ENCODE results near the gene PTGER3. TPM values are rescaled to one million over a fixed set of nuclear protein-coding genes. Genes with fewer than 3 reads are reported as not detected.

Gene PTGER3
- total RNA-seq, 4 donors from 2014 or later = 0.31 to 10.3 (median 0.57) TPM

DNA sequence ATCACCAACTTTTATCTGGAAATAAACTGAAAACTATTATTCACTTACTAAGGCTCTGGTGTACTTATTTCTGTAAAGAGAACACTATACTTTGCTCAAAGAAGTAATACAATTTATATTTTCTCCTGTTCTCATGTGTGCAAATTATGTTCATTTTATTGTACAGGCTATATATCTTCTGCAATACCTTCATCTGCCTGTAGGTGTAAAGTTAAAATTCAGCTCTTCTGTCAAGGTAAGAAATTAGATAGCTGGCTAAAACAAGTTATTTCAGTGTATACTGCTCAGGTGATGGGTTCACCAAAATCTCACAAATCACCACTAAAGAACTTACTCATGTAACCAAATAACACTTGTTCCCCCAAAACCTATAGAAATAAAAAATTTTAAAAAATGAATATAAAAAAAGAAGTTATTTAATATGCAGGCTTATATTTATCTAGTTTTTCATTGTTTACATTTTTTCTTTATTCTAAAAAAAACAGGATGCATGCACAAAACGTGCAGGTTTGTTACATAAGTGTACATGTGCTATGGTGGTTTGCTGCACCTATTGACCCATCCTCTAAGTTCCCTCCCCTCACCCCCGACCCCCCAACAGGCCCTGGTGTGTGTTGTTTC is 81.5 kb downstream of the PTGER3 start:
- no peaks in the 10 kb centered on the region for H3K36me3 ChIP-seq
- DNase-seq = no peak
- intact Hi-C loops (cut with DNase I) = no loop called here
- no peaks in the 10 kb centered on the region for H3K27me3 ChIP-seq
- no peaks in the 10 kb centered on the region for H3K9me3 ChIP-seq
- H3K4me3 ChIP-seq = no peak overlapping the region
- H3K4me1 ChIP-seq = no peaks in the 10 kb centered on the region
- 23 to 28% methylated on average over 2 of the region's 2 CpGs for WGBS, 2 donors
- TF ChIP-seq, protein P1, sequence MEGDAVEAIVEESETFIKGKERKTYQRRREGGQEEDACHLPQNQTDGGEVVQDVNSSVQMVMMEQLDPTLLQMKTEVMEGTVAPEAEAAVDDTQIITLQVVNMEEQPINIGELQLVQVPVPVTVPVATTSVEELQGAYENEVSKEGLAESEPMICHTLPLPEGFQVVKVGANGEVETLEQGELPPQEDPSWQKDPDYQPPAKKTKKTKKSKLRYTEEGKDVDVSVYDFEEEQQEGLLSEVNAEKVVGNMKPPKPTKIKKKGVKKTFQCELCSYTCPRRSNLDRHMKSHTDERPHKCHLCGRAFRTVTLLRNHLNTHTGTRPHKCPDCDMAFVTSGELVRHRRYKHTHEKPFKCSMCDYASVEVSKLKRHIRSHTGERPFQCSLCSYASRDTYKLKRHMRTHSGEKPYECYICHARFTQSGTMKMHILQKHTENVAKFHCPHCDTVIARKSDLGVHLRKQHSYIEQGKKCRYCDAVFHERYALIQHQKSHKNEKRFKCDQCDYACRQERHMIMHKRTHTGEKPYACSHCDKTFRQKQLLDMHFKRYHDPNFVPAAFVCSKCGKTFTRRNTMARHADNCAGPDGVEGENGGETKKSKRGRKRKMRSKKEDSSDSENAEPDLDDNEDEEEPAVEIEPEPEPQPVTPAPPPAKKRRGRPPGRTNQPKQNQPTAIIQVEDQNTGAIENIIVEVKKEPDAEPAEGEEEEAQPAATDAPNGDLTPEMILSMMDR (IDR thresholded peaks at IDR 0.05) = peak in 3 of 6 experiments; percentile 8 to 39 (median 25)
- TF ChIP-seq POLR2A (IDR thresholded peaks at IDR 0.05) = no peak
- H3K27ac ChIP-seq = no peak overlapping the region

DNA sequence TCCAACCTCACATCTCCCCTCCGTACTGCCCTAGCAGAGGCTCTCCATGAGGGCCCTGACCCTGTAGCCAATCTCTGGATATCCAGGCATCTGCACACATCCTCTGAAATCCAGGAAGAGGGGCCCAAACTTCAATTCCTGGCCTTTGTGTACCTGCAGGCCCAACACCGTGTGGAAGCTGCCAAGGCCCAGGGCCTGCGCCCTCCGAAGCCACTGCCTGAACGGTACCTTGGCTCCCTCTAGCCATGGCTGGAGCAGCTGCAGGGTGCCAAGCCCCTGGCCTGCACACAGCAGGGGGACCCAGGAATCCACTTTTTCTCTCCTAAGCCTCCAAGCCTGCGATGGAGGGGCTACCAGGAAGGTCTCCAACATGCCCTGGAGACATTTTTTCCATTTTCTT is 84.2 kb downstream of the PTGER3 start:
- WGBS, 2 donors = 33 to 40% methylated on average over 1 to 2 of the region's 6 CpGs
- H3K4me1 ChIP-seq = no peaks in the 10 kb centered on the region
- no peaks in the 10 kb centered on the region for H3K27me3 ChIP-seq
- H3K4me3 ChIP-seq = no peak overlapping the region
- no peaks in the 10 kb centered on the region for H3K36me3 ChIP-seq
- intact Hi-C loops (cut with DNase I) = no loop called here
- H3K9me3 ChIP-seq = no peaks in the 10 kb centered on the region
- H3K27ac ChIP-seq = no peak overlapping the region
- no peak for DNase-seq
- TF ChIP-seq, protein P1 (IDR thresholded peaks at IDR 0.05) = no peak

DNA sequence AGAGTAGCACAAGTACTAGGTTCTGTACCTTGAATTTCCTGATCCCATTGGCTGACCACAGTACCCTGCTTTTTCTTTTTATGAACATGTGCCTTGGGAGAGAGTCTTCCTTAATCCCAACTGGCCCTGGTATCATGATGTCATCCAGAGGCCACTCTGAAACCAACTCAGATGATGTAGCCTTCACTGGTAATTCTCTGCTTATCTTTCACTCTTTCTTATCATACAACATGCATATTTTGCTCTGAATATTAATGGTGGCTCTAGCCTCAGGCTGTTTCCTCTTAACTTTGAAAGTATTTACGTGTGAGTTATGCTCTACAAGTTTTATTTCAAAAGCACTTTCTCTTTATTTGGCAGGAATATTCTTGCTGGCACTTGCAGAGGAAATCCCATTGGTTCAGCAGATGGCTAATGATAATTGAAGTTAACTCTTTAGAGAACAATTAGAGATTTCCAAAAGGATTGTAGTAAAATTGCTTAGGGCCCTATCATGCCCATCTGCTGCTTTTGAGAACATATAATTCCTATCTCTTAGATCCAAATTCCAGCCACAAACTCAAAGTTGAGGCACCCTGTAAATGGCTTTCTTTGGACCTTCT is 86.1 kb downstream of the PTGER3 start:
- intact Hi-C loops (cut with DNase I) = no loop called here
- H3K9me3 ChIP-seq = no peaks in the 10 kb centered on the region
- no peaks in the 10 kb centered on the region for H3K4me1 ChIP-seq
- WGBS, 2 donors = 19 to 29% methylated on average over 1 of the region's 1 CpG
- no peak overlapping the region for H3K4me3 ChIP-seq
- no peak overlapping the region for H3K27ac ChIP-seq
- no peaks in the 10 kb centered on the region for H3K27me3 ChIP-seq
- H3K36me3 ChIP-seq = no peaks in the 10 kb centered on the region
- TF ChIP-seq, protein P1 (IDR thresholded peaks at IDR 0.05) = no peak
- TF ChIP-seq POLR2A (IDR thresholded peaks at IDR 0.05) = no peak
- no peak for DNase-seq

DNA sequence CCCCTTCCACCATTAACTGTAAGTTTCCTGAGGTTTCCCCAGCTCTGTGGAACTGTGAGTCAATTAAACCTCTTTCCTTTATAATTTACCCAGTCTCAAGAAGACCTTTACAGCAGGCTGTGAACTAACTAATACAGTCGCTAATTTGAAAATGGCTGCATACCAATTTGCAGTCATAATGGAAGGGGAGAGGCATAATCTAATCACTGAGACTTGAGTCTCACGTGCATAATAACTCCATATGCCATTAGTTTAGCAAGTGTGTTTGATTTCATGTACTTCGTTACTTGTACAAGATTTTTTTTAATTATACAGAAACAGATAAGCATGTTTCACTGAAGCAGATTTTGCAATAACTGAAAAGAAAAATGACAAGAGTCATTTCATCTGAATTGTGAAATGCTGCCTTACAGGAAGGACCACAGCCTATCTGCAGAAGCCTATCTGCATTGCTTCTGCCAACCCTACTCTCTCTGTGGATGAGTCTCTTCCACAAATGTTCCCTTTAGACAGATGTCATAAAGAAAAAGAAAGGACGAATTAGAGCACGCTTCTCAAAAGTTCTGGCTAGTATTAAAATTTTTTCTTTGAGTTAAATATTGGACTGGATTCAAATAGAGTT is 99.1 kb downstream of the PTGER3 start:
- 54 to 70% methylated on average over 5 of the region's 5 CpGs for WGBS, 2 donors
- Histone ChIP-seq H3K36me3 (no peaks in the 10 kb centered on the region), H3K27me3 (no peaks in the 10 kb centered on the region), H3K4me3 (no peak overlapping the region), H3K4me1 (no peaks in the 10 kb centered on the region), H3K27ac (no peak overlapping the region), H3K9me3 (no peaks in the 10 kb centered on the region)
- intact Hi-C loops (cut with DNase I) = no loop called here
- TF ChIP-seq, protein P1 (IDR thresholded peaks at IDR 0.05) = no peak
- TF ChIP-seq POLR2A (IDR thresholded peaks at IDR 0.05) = no peak
- DNase-seq = no peak

DNA sequence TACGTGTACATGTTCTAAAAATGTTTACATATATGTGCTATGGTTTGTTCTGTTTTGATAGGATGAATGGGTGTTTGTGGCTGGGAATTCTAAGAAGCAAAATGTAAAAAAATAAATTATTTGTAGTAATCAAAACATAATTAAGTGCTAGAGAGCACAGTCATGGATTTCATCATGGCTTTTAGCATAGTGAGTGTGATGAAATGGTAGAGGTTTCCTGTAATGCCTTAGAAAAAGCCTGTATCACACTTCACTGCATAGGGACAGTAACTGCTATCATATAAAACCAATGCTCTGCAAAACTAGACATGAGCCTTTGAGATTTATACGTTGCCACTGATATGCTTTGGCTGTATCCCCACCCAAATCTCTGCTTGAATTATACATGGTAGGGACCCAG is 99.8 kb downstream of the PTGER3 start:
- Histone ChIP-seq H3K4me1 (no peaks in the 10 kb centered on the region), H3K36me3 (no peaks in the 10 kb centered on the region), H3K4me3 (no peak overlapping the region), H3K27ac (no peak overlapping the region), H3K9me3 (no peaks in the 10 kb centered on the region), H3K27me3 (no peaks in the 10 kb centered on the region)
- no peak for DNase-seq
- WGBS, 2 donors = 47 to 53% methylated on average over 2 of the region's 2 CpGs
- intact Hi-C loops (cut with DNase I) = no loop called here
- TF ChIP-seq, protein P1 (IDR thresholded peaks at IDR 0.05) = no peak
- no peak for TF ChIP-seq POLR2A (IDR thresholded peaks at IDR 0.05)
